CD4-positive, alpha-beta T cell treated with Interleukin-15 for 1 hour (primary cell): Measurements from ENCODE around the gene RLN1.
"Not testable (repeated sequence)": the region's sequence is repeated elsewhere in the genome, so short reads cannot be mapped to it uniquely, and the experiment has no call there.

Experiments used
- DNase-seq: peaks from one replicate; pipeline ENCODE4 v3.0.0-alpha.2; 2020

Gene RLN1

DNA sequence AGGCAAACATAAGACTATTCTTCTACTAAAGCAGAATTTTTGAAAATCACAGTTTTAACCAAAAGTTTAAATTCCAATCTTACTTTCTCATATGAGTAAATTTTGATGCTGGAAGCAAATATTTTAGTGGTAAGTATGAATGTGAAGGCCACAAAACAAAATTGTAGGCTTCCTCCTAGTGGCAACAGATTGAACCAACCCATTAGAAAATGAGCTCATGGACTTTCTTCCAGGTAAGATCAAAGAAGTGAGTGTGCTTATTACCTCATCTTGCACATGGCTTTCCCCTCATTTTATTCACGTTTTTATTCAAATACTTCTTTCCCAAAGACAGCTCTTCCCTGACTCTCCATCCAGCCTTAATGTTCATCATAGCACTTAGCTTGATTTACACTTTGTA, 18.6 kb downstream of the RLN1 start:
- DNase-seq = no peak

DNA sequence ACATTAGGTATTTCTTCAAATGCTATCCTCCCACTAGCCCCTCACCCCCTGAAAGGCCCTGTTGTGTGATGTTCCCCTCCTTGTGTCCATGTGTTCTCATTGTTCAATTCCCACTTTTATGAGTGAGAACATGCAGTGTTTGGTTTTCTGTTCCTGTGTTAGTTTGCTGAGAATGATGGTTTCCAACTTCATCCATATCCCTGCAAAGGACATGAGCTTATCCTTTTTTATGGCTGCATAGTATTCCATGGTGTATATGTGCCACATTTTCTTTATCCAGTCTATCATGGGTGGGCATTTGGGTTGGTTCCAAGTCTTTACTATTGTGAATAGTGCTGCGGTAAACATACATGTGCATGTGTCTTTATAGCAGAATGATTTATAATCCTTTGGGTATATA, 23.3 kb downstream of the RLN1 start:
- DNase-seq = not testable (repeated sequence)

DNA sequence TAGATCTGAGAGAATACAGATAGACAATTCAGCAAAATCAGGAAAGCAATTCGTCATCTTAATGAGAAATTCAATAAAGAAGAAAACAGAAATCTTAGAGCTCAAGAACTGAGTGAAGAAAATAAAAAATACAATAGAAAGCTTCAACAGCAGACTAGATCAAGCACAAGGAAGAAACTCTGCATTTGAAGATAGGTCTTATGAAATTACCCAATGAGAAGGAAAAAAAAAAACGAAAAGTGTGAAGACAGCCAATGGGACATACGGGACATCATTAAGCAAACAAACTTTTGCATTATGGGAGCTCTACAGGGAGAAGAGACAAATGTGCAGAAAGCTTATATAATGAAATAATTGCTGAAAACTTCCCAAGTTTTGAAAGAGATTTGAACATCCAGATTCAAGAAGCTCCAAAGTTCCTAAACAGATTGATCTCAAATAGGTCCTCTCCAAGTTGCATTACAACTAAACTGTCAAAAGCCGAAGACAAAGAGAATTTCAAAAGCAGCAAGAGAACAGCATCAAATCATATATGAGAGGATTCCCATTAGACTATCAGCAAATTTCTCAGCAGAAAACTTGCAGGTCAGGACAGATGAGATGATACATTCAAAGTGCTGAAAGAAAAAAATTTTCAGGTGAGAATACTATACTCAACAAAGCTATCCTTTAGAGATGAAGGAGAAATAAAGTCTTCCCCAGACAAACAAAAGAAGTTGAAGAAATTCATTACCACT, 24.3 kb downstream of the RLN1 start:
- DNase-seq = no peak

DNA sequence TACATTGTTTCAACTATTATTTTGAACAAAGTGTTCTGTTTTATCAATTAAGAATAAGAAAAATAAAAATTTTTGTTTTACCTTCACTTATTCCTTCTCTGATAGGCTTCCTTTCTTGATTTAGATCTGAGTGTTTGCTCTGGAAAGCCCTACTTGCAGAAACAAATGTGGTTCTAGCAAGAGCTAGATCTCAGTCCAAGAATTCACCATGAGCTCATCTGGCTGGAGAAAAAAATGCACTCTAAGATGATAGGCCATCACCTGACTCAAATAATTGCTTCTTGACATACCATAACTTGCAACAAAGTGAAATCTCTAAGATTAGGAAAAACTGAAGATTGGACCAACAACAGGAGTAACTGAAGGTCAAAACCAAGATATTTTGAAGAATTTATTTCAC, 28.8 kb downstream of the RLN1 start:
- no peak for DNase-seq

DNA sequence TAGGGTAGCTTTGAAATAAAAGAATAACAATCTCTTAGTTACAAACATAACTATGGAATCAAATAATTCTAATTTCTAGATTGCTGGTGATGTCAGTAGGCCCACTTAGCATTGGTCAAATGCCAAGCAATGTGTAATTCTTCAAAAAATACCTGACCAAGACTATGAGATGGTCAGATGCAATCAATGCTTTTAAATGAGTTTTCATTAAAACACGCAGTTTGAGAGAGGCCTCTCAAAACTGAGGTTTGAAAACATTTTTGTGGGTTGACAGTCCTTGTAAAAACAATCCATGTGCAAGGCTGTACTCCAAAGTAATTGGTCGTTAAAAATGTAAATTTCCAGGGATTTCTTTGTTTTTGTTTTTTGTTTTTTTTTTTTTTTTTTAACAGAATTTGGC, 33.9 kb downstream of the RLN1 start:
- no peak for DNase-seq

DNA sequence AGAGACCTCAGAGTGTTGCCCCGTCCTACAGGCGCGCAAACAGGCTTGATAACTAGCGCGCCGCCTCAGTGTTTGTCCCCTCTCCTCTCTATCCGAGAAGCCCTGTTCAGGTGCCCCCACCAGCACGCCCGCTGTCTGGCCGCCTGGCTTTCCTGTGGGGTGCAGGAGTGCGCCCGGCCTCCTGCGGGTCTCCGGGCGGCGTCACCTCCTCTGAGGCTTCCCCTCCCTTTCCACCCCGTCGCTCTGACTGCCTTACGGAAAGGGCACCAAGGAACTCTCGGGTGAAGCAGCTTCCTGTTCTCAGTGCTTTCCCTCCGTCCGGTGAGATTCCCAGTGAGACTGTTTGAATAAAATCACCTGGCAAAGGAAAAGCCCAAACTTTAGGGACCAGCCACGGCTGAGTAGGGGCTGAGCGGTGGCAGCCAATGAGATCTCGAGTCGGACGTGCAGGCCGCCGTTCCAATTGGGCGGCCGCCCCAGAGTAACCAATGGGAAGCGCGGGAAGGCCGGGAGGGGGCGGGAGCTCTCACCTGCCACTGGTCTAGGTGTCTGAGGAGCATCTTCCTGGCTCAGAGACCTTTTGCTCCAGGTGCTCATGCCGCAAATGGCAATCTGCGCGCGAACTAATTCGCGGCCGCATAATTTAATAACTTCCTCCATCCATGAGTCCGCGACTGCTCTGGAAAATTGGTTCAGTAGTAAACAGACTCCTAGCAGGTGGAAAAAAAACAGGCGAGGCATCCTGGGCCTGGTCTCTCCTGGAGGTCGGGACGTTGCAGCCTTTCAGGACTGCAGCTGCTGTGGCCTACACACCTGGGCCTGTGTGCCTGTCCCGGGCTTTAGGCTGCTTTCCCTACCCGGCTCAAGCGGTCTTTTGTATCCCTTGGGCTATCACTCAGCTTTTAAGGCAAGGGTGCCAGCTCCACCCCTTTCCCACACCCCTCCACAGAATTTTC, 35.6 kb downstream of the RLN1 start, which contains the start of gene RLN2:
RLN2 (minus strand) TSS at position 877 of the 956 bp plus-strand sequence; CDS start at position 741, 136 bp downstream.
- not testable (repeated sequence) for DNase-seq

DNA sequence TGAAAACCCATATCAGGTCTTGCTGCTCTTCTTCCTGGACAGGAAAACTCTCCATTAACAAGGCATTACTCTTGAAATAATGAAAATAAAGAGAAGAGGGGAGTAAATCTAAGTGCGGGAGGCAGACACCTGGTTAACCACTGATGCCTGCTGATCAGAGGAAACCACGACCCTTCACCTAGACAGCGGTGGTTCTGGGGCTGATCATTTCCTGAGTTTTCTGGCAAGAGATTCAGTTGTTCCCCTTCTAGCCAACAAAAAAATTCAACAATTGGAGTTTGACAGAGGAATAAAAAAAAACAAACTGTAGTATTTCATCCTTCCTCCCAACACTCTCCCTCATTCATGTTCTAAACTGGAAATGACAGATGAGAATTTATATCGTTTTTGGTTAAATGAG, 38.1 kb downstream of the RLN1 start:
- no peak for DNase-seq

DNA sequence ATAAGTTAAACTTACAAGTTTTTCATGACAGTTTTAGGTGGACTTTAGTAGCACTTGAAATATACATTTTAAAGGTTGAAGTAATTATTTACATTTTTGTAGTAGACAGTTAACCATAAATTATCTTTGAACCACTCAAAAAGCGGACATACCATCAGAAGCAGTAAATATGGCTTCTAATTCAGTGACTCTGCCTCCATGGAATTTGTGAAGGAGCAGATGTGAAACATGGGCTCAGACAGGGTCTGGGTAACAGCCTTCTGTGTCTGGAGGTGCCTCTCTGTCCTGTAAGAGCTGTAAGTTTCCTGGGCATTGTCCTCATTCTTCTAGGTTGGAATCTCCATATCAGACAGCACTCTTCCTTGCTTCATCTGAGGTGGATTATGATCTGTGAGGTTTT, 47.5 kb downstream of the RLN1 start:
- no peak for DNase-seq

DNA sequence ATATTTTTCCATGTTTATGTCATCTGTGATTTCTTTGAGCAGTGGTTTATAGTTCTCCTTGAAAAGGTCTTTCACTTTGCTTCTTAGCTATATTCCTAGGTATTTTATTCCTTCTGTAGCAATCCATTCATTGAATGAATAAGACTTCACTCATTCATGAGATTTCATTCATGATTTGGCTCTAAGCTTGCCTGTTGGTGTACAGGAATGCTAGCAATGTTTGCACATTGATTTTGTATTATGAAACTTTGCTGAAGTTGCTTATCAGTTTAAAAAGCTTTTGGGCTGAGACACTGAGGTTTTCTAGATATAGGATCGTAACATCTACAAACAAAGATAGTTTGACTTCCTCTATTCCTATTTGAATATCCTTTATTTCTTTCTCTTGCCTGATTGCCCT, 51.1 kb downstream of the RLN1 start:
- DNase-seq = no peak

DNA sequence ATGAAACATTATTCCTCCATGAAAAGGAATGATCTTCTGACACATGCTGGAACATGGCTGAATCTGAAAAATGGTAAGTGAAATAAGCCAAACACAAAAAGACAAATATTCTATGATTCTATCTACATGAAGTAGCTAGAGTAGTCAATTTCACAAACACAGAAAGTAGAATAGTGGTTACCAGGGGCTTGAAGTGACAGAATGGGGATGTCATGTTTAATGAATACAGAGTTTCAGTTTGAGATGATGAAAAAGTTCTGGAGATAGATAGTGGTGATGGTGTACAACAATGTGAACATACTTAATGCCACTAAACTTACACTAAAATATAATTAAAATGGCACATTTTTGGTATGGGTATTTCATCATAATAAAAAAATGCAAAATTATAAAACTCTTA, 53.4 kb downstream of the RLN1 start:
- no peak for DNase-seq
